ENCODE data around the gene NRROS. TPM values are rescaled to one million over a fixed set of nuclear protein-coding genes. Genes with fewer than 3 reads are reported as not detected.

Gene NRROS
- total RNA-seq, 1 experiment from 2014 or later: 0.64 TPM

DNA sequence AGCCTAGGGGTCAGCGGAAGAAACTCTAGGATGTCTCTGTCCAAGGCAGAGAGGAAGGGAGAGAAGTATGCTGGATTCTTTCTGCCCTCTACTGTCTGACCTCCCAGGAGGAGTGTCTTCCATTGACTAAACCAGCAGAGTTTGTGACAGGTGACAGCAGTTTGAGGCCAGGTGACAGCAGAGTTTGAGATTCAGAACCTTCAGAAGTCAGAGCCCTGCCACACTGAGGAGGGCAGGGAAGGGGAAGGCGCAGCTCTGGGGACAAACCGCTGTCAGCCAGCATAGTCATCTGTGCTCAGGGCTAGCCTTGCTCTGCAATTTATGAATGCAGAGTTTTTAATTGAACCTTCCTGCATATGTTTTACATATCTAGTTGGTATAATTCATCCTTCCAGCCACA lies 12.3 kb downstream of the NRROS start:
- Histone ChIP-seq H3K27me3 (replicated peaks; ENCODE audit: insufficient read depth, low read depth, low read length, poor library complexity) (no peaks in the 10 kb centered on the region), H3K9me3 (ENCODE audit: low read depth, low read length, poor library complexity, severe bottlenecking) (no peaks in the 10 kb centered on the region), H3K4me3 (ENCODE audit: low read depth, low read length, poor library complexity, severe bottlenecking) (no peak overlapping the region), H3K4me1 (ENCODE audit: insufficient read depth, low read length, poor library complexity, severe bottlenecking) (no peaks in the 10 kb centered on the region), H3K27ac (ENCODE audit: low read depth, low read length, poor library complexity, severe bottlenecking) (no peak overlapping the region), H3K36me3 (ENCODE audit: insufficient read depth, low read length, poor library complexity, severe bottlenecking) (no peaks in the 10 kb centered on the region)
- intact Hi-C loops (cut with micrococcal nuclease; ENCODE audit: unreplicated experiment): no loop called here
- no peak for DNase-seq (ENCODE audit: low spot score)
- POLR2A ChIA-PET (ENCODE audit: low non-redundant PET): no interaction called here
- TF ChIP-seq CTCF (conservative IDR thresholded peaks at IDR 0.05; ENCODE audit: low read depth, low read length) (no peak), EZH2 (IDR thresholded peaks at IDR 0.05; ENCODE audit: borderline replicate concordance, low read depth, low read length, poor library complexity, severe bottlenecking) (no peak)
- CTCF ChIA-PET: no interaction called here
- no TSS peak for BruUV-seq (replicated peaks)

DNA sequence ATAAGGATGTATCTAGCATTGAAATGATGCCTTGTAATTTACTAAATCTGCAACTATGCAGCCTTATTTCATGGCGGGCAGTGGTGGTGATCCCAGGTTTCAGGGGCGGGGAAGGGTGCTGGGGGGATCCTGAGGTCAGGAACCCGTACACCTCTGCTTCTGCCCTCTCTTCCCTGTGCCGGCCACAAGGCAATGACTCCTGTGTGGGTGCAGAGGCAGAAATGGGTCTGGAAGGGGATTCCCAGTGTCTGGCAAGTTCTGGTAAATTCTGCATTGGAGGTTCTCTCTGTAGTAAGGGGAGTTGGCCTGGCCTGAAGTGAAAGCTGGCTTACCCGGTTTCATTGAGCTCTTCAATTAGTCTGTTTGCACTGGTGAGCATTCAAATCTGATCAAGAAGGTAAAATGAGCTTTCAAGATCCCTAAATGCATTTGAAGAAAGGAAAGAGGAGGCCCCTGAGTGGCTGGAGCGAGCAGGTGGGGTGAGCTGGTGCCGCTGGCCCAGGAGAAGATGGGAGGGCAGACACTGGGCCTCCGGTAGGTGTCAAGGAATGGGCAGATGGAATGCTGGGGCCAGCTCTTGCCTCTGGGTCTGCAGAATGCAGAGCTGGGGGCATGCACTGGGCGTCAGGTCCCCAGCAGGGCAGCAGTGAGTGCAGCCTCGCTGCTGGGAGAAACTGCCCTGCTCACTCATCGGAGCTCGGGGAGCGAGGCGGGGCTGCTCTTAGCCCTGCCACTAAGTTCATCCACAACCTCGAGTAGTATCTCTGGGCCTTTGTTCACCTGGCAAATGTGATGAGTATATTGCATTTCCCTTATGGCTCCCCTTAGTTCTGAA lies 13.7 kb downstream of the NRROS start:
- Histone ChIP-seq H3K27me3 (replicated peaks; ENCODE audit: insufficient read depth, low read depth, low read length, poor library complexity) (no peaks in the 10 kb centered on the region), H3K36me3 (ENCODE audit: insufficient read depth, low read length, poor library complexity, severe bottlenecking) (no peaks in the 10 kb centered on the region), H3K9me3 (ENCODE audit: low read depth, low read length, poor library complexity, severe bottlenecking) (no peaks in the 10 kb centered on the region), H3K4me3 (ENCODE audit: low read depth, low read length, poor library complexity, severe bottlenecking) (no peak overlapping the region), H3K4me1 (ENCODE audit: insufficient read depth, low read length, poor library complexity, severe bottlenecking) (no peaks in the 10 kb centered on the region), H3K27ac (ENCODE audit: low read depth, low read length, poor library complexity, severe bottlenecking) (no peak overlapping the region)
- ChIA-PET POLR2A (ENCODE audit: low non-redundant PET) (no interaction called here), CTCF (no interaction called here)
- DNase-seq (ENCODE audit: low spot score): no peak
- TF ChIP-seq EZH2 (IDR thresholded peaks at IDR 0.05; ENCODE audit: borderline replicate concordance, low read depth, low read length, poor library complexity, severe bottlenecking) (no peak), CTCF (conservative IDR thresholded peaks at IDR 0.05; ENCODE audit: low read depth, low read length) (no peak)
- BruUV-seq (replicated peaks): no TSS peak
- intact Hi-C loops (cut with micrococcal nuclease; ENCODE audit: unreplicated experiment): no loop called here

GRCh38 chr3:196654006-196654734 lies 14.7 kb downstream of the NRROS start:
- Histone ChIP-seq H3K27me3 (replicated peaks; ENCODE audit: insufficient read depth, low read depth, low read length, poor library complexity) (no peaks in the 10 kb centered on the region), H3K9me3 (ENCODE audit: low read depth, low read length, poor library complexity, severe bottlenecking) (no peaks in the 10 kb centered on the region), H3K4me1 (ENCODE audit: insufficient read depth, low read length, poor library complexity, severe bottlenecking) (no peaks in the 10 kb centered on the region), H3K4me3 (ENCODE audit: low read depth, low read length, poor library complexity, severe bottlenecking) (no peak overlapping the region), H3K27ac (ENCODE audit: low read depth, low read length, poor library complexity, severe bottlenecking) (no peak overlapping the region), H3K36me3 (ENCODE audit: insufficient read depth, low read length, poor library complexity, severe bottlenecking) (no peaks in the 10 kb centered on the region)
- DNase-seq (ENCODE audit: low spot score): no peak
- intact Hi-C loops (cut with micrococcal nuclease; ENCODE audit: unreplicated experiment): no loop called here
- ChIA-PET POLR2A (ENCODE audit: low non-redundant PET) (interaction anchor here (0.8 kb wide), 1 partner anchor 1139 kb away, joined by 5 read pairs; no protein-coding TSS in a partner anchor), CTCF (no interaction called here)
- TF ChIP-seq CTCF (conservative IDR thresholded peaks at IDR 0.05; ENCODE audit: low read depth, low read length): no peak
- no peak for TF ChIP-seq EZH2 (IDR thresholded peaks at IDR 0.05; ENCODE audit: borderline replicate concordance, low read depth, low read length, poor library complexity, severe bottlenecking)
- BruUV-seq (replicated peaks): no TSS peak

Measured in A673 (cell line).